Hepatocyte (in vitro differentiated cells): ENCODE data around the gene NFATC4.

ENCODE experiments used
- EZH2phosphoT487 ChIP-seq: fragments of 200-600 bp; sonication (generic); IDR thresholded peaks from one replicate; pipeline ENCODE4 v1.6.1; 2018; ENCODE audit warnings: antibody characterized with exemption, mild to moderate bottlenecking, low read depth, moderate library complexity; ENCODE audit not compliant: unreplicated experiment, severe bottlenecking
- TF ChIP-seq, protein P1 (sequence below): fragments of 200-600 bp; sonication (generic); IDR thresholded peaks from 2 replicates; pipeline ENCODE4 v1.5.1; 2016; ENCODE audit warnings: antibody characterized with exemption, mild to moderate bottlenecking; ENCODE audit not compliant: poor library complexity

DNA sequence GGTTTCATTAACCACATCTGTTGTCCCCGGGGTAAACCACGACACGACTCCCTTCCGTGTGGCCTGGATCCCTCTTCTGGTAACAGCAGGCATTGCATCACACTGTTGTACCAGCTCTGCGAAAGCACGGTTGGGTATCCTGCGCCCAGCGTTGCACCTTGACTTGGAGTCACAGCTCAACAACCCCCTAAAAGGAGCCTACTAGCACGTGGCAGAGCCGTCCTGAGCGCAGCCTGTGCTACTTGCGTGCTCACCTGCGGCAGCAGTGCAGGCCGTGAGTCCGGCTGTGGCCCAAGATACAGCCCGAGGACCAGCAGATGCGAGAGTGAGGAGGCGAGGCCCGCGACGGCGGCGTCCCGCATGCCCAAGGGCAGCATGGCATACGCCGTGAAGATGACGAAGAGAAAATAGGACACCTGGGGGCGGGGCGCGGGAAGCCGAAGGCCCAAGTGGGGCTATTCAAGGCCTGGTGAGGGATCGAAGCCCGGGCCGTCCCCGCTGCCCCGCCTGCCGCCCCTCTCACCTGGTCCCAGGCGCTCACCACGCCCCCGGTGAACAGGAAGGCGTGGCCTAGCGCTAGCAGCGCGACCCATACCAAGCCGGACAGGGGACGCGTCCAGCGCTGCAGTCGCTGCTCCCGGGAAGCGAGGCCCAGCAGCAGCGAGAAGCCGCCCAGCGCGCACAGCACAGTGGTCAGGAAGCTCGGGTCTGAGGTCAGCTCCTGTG, 35.6 kb upstream of the NFATC4 start:
- TF ChIP-seq EZH2phosphoT487 = no peak
- TF ChIP-seq, protein P1, sequence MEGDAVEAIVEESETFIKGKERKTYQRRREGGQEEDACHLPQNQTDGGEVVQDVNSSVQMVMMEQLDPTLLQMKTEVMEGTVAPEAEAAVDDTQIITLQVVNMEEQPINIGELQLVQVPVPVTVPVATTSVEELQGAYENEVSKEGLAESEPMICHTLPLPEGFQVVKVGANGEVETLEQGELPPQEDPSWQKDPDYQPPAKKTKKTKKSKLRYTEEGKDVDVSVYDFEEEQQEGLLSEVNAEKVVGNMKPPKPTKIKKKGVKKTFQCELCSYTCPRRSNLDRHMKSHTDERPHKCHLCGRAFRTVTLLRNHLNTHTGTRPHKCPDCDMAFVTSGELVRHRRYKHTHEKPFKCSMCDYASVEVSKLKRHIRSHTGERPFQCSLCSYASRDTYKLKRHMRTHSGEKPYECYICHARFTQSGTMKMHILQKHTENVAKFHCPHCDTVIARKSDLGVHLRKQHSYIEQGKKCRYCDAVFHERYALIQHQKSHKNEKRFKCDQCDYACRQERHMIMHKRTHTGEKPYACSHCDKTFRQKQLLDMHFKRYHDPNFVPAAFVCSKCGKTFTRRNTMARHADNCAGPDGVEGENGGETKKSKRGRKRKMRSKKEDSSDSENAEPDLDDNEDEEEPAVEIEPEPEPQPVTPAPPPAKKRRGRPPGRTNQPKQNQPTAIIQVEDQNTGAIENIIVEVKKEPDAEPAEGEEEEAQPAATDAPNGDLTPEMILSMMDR = peak; percentile 60
